ENCODE measurements around the gene CDC26. TPM values are rescaled to one million over a fixed set of nuclear protein-coding genes. Genes with fewer than 3 reads are reported as not detected.
"Not testable (repeated sequence)": the region's sequence is repeated elsewhere in the genome, so short reads cannot be mapped to it uniquely, and the experiment has no call there.

The CDC26 gene
- total and polyA plus RNA-seq, 3 donors from 2014 or later = 17.9 to 27.5 (median 19.8) TPM

- Histone ChIP-seq H3K9me3 (no peaks in the 10 kb centered on the region), H3K27ac (no peak overlapping the region), H3K27me3 (no peaks in the 10 kb centered on the region), H3K4me1 (no peaks in the 10 kb centered on the region), H3K36me3 (ENCODE audit: low read depth, missing control alignments) (no peaks in the 10 kb centered on the region), H3K4me3 (no peak overlapping the region)
- intact Hi-C loops (cut with DNase I; ENCODE audit: low total_unique reads) = no loop called here
- WGBS, 2 donors = 61 to 83% methylated on average over 4 of the region's 4 CpGs
- TF ChIP-seq POLR2A (IDR thresholded peaks at IDR 0.05) = no peak
- TF ChIP-seq, protein P1, sequence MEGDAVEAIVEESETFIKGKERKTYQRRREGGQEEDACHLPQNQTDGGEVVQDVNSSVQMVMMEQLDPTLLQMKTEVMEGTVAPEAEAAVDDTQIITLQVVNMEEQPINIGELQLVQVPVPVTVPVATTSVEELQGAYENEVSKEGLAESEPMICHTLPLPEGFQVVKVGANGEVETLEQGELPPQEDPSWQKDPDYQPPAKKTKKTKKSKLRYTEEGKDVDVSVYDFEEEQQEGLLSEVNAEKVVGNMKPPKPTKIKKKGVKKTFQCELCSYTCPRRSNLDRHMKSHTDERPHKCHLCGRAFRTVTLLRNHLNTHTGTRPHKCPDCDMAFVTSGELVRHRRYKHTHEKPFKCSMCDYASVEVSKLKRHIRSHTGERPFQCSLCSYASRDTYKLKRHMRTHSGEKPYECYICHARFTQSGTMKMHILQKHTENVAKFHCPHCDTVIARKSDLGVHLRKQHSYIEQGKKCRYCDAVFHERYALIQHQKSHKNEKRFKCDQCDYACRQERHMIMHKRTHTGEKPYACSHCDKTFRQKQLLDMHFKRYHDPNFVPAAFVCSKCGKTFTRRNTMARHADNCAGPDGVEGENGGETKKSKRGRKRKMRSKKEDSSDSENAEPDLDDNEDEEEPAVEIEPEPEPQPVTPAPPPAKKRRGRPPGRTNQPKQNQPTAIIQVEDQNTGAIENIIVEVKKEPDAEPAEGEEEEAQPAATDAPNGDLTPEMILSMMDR (IDR thresholded peaks at IDR 0.05) = no peak
- no peak for DNase-seq
Measured at GRCh38 chr9:113238859-113239232, 36.5 kb downstream of the CDC26 start.

DNA sequence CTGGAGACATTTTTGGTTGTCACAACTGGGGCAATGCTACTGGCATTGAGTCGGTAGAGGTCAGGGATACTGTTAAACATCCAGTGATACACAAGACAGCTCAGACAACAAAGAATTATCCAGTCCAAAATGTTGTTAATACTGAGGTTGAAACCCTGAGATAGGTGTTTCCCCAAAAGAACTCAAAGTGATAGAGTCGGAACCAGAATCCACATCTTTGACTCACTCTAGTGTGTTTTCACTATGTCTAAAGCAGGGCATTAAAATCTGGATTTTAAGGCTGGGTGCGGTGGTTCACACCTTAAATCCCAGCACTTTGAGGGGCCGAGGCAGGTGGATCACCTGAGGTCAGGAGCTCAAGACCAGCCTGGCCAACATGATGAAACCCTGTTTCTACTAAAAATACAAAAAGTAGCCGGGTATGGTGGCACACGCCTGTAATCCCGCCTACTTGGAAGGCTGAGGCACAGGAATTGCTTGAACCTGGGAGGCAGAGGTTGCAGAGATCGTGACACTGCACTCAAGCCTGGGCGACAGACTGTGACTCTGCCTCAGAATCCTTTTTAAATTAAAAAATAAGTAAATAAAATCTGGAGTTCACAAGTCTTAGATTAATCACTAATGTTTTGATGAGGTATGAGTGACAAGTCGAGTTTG is 37.0 kb downstream of the CDC26 start:
- Histone ChIP-seq H3K36me3 (ENCODE audit: low read depth, missing control alignments) (no peaks in the 10 kb centered on the region), H3K4me3 (no peak overlapping the region), H3K9me3 (no peaks in the 10 kb centered on the region), H3K27ac (no peak overlapping the region), H3K4me1 (no peaks in the 10 kb centered on the region), H3K27me3 (no peaks in the 10 kb centered on the region)
- TF ChIP-seq POLR2A (IDR thresholded peaks at IDR 0.05) = no peak
- TF ChIP-seq, protein P1 (IDR thresholded peaks at IDR 0.05) = no peak
- DNase-seq = no peak
- intact Hi-C loops (cut with DNase I; ENCODE audit: low total_unique reads) = no loop called here
- WGBS, 2 donors = 92 to 93% methylated on average over 10 of the region's 10 CpGs

- Histone ChIP-seq H3K36me3 (ENCODE audit: low read depth, missing control alignments) (no peaks in the 10 kb centered on the region), H3K9me3 (no peaks in the 10 kb centered on the region), H3K4me1 (no peaks in the 10 kb centered on the region), H3K4me3 (no peak overlapping the region), H3K27me3 (no peaks in the 10 kb centered on the region), H3K27ac (no peak overlapping the region)
- no peak for DNase-seq
- 78 to 91% methylated on average over 4 of the region's 4 CpGs for WGBS, 2 donors
- intact Hi-C loops (cut with DNase I; ENCODE audit: low total_unique reads) = no loop called here
- TF ChIP-seq POLR2A (IDR thresholded peaks at IDR 0.05) = no peak
- TF ChIP-seq, protein P1 (IDR thresholded peaks at IDR 0.05) = no peak
Measured at GRCh38 chr9:113237026-113237425, 38.3 kb downstream of the CDC26 start.

GRCh38 chr9:113235701-113236255 is 39.6 kb downstream of the CDC26 start:
- intact Hi-C loops (cut with DNase I; ENCODE audit: low total_unique reads) = not testable (repeated sequence)

GRCh38 chr9:113231701-113232100 is 43.7 kb downstream of the CDC26 start:
- TF ChIP-seq, protein P1 (IDR thresholded peaks at IDR 0.05) = no peak
- no peak for TF ChIP-seq POLR2A (IDR thresholded peaks at IDR 0.05)
- no peak overlapping the region for H3K4me3 ChIP-seq
- H3K36me3 ChIP-seq (ENCODE audit: low read depth, missing control alignments) = no peaks in the 10 kb centered on the region
- no peaks in the 10 kb centered on the region for H3K4me1 ChIP-seq
- no peak overlapping the region for H3K27ac ChIP-seq
- DNase-seq = no peak
- intact Hi-C loops (cut with DNase I; ENCODE audit: low total_unique reads) = no loop called here
- no peaks in the 10 kb centered on the region for H3K27me3 ChIP-seq
- no peaks in the 10 kb centered on the region for H3K9me3 ChIP-seq
- WGBS, 2 donors = 92 to 96% methylated on average over 2 of the region's 2 CpGs

More at GRCh38 chr9:113235701-113236255, 39.6 kb downstream of the CDC26 start:
- H3K27me3 ChIP-seq; H3K9me3 ChIP-seq; H3K4me3 ChIP-seq; H3K4me1 ChIP-seq; DNase-seq; H3K36me3 ChIP-seq (ENCODE audit: low read depth, missing control alignments); H3K27ac ChIP-seq: not testable (repeated sequence)
- WGBS, 2 donors = 80 to 85% methylated on average over 10 of the region's 10 CpGs

Data from testis (tissue), 3 donors.